Panc1 (cell line): Measurements from ENCODE around the gene SPATA7. TPM values are rescaled to one million over a fixed set of nuclear protein-coding genes. Genes with fewer than 3 reads are reported as not detected.

Experiments used
- ATAC-seq: fragments of 200-7000 bp; cut with Tn5 transposase; 2 replicates; pipeline ENCODE4 v1.9.1; 2020; ENCODE audit warnings: mild to moderate bottlenecking, moderate library complexity
- BruUV-seq: library from RNA; stranded (reverse); fragments of 400-500 nt; replicated peaks from 2 replicates; lab custom pipeline; 2021; lab: Mats Ljungman, UMichigan
- CTCF ChIA-PET: fragments of 300-600 bp; sonication (Branson Sonifier 250); formaldehyde crosslinking; loops from one replicate; lab custom pipeline; 2022; ENCODE audit warnings: antibody characterized with exemption; lab: Charles Lee
- POLR2A ChIA-PET: fragments of 300-600 bp; sonication (Branson Sonifier 250); formaldehyde crosslinking; loops from one replicate; lab custom pipeline; 2022; ENCODE audit warnings: antibody characterized with exemption; lab: Charles Lee
- DNase-seq: peaks from one replicate; pipeline ENCODE4 v3.0.0-alpha.2; 2010; ENCODE audit warnings: low read depth, low spot score
- H3K27ac ChIP-seq: 2 replicates; pipeline ENCODE4 v1.5.1; 2011; ENCODE audit warnings: mild to moderate bottlenecking, low read length, inconsistent platforms
- H3K27me3 ChIP-seq: fragments of 200-500 bp; sonication (Bioruptor generic); 2 replicates; pipeline ENCODE4 v1.6.0; 2014; ENCODE audit warnings: low read length, inconsistent platforms; ENCODE audit not compliant: control insufficient read depth, insufficient read depth
- H3K36me3 ChIP-seq: fragments of 200-500 bp; sonication (Bioruptor generic); 2 replicates; pipeline ENCODE4 v1.5.1; 2014; ENCODE audit warnings: inconsistent platforms, mild to moderate bottlenecking, low read length, moderate library complexity; ENCODE audit not compliant: control insufficient read depth, insufficient read depth
- H3K4me1 ChIP-seq: 2 replicates; pipeline ENCODE4 v1.5.1; 2011; ENCODE audit warnings: inconsistent platforms, mild to moderate bottlenecking, low read length, moderate library complexity; ENCODE audit not compliant: control insufficient read depth, insufficient read depth
- H3K4me3 ChIP-seq, 2 experiments: 2 replicates each; pipeline ENCODE4 v1.5.1; 2011 to 2012; ENCODE audit warnings: low read depth in 2 of 2, low read length in 2 of 2, mild to moderate bottlenecking in 2 of 2, inconsistent platforms in 1 of 2, moderate library complexity in 1 of 2
- H3K9me3 ChIP-seq: fragments of 200-500 bp; sonication (Bioruptor generic); 2 replicates; pipeline ENCODE4 v1.5.1; 2014; ENCODE audit warnings: low read depth, mild to moderate bottlenecking, inconsistent platforms, low read length, moderate library complexity; ENCODE audit not compliant: control insufficient read depth, insufficient read depth
- POLR2AphosphoS5 ChIP-seq: IDR thresholded peaks from 2 replicates; pipeline ENCODE4 v1.6.1; 2012; ENCODE audit warnings: mild to moderate bottlenecking, low read depth, low read length, moderate library complexity
- SIN3A ChIP-seq: IDR thresholded peaks from 2 replicates; pipeline ENCODE4 v1.6.1; 2012; ENCODE audit warnings: low read depth, mild to moderate bottlenecking, low read length, moderate library complexity, borderline replicate concordance; ENCODE audit not compliant: insufficient read depth
- TCF7L2 ChIP-seq: IDR thresholded peaks from 2 replicates; pipeline ENCODE4 v1.6.1; 2011; ENCODE audit warnings: mild to moderate bottlenecking, low read depth, low read length, inconsistent platforms
- in situ Hi-C: cut with HindIII; loops from 2 replicates; pipeline ENCODE4 v1.10.0; 2016; ENCODE audit warnings: low sequenced_read_pairs, low pct_unique_long_range_greater_than_20kb
- intact Hi-C: fragments of 100-400 bp; cut with micrococcal nuclease; formaldehyde crosslinking; loops from one replicate; pipeline ENCODE4 v1.10.0; 2022; ENCODE audit not compliant: unreplicated experiment
- total RNA-seq: library from RNA; stranded (reverse); gene quantifications from one replicate; pipeline ENCODE4 v1.2.1, GENCODE V29; 2021; ENCODE audit not compliant: unreplicated experiment
- TF ChIP-seq, protein P1 (sequence below): fragments of 450-650 bp; IDR thresholded peaks from 2 replicates; pipeline ENCODE4 v1.5.1; 2017; ENCODE audit warnings: mild to moderate bottlenecking
- TF ChIP-seq, protein P2 (sequence below), 2 experiments: IDR thresholded peaks; 2 replicates each; pipeline ENCODE4 v1.6.1; 2011 to 2012; ENCODE audit warnings: low read depth in 2 of 2, control low read depth in 1 of 2, low read length in 1 of 2, mild to moderate bottlenecking in 1 of 2, moderate library complexity in 1 of 2; ENCODE audit not compliant: insufficient read depth in 1 of 2

SPATA7 gene
- total RNA-seq, 1 experiment from 2014 or later: 4.0 TPM

DNA sequence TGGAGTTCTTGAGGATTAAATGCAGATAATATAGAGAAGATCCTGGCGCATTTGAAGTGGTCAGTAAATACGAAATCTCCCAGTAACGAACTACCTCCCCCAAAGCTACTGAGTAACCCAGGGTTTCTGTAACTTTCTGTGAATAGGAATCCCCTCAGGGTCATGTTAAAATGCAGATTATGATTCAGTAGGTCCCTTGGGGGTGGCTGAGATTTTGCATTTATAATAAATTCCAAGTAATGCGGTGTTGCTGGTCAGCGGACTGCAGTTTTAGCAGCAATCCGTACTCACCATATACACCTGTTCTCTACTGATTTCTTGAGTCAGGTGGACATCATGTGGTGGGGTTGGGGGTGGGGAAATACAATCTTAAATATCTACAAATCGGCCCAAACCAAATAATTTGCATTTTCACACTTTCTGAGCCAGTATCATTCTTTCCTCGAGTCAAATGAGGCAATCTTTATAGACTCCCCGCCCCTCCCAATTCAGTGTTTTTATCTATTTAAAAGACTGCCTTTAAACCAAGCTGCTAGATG is 868 bp downstream of the SPATA7 start:
- ChIA-PET CTCF (no interaction called here), POLR2A (no interaction called here)
- Histone ChIP-seq H3K36me3 (no peaks in the 10 kb centered on the region), H3K27ac (peak overlapping the region; percentile 67), H3K9me3 (no peaks in the 10 kb centered on the region), H3K4me3 (peak overlapping the region; percentile 87 to 94), H3K27me3 (no peaks in the 10 kb centered on the region), H3K4me1 (peaks cover 3% of the 10 kb centered on the region; the same call in 1 of the 2 replicates)
- DNase-seq: no peak
- in situ Hi-C loops: no loop called here
- no TSS peak for BruUV-seq
- intact Hi-C loops: no loop called here
- no peak for ATAC-seq
- no peak for TF ChIP-seq POLR2AphosphoS5
- TF ChIP-seq, protein P1, sequence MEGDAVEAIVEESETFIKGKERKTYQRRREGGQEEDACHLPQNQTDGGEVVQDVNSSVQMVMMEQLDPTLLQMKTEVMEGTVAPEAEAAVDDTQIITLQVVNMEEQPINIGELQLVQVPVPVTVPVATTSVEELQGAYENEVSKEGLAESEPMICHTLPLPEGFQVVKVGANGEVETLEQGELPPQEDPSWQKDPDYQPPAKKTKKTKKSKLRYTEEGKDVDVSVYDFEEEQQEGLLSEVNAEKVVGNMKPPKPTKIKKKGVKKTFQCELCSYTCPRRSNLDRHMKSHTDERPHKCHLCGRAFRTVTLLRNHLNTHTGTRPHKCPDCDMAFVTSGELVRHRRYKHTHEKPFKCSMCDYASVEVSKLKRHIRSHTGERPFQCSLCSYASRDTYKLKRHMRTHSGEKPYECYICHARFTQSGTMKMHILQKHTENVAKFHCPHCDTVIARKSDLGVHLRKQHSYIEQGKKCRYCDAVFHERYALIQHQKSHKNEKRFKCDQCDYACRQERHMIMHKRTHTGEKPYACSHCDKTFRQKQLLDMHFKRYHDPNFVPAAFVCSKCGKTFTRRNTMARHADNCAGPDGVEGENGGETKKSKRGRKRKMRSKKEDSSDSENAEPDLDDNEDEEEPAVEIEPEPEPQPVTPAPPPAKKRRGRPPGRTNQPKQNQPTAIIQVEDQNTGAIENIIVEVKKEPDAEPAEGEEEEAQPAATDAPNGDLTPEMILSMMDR: no peak
- no peak for TF ChIP-seq SIN3A
- TF ChIP-seq, protein P2, sequence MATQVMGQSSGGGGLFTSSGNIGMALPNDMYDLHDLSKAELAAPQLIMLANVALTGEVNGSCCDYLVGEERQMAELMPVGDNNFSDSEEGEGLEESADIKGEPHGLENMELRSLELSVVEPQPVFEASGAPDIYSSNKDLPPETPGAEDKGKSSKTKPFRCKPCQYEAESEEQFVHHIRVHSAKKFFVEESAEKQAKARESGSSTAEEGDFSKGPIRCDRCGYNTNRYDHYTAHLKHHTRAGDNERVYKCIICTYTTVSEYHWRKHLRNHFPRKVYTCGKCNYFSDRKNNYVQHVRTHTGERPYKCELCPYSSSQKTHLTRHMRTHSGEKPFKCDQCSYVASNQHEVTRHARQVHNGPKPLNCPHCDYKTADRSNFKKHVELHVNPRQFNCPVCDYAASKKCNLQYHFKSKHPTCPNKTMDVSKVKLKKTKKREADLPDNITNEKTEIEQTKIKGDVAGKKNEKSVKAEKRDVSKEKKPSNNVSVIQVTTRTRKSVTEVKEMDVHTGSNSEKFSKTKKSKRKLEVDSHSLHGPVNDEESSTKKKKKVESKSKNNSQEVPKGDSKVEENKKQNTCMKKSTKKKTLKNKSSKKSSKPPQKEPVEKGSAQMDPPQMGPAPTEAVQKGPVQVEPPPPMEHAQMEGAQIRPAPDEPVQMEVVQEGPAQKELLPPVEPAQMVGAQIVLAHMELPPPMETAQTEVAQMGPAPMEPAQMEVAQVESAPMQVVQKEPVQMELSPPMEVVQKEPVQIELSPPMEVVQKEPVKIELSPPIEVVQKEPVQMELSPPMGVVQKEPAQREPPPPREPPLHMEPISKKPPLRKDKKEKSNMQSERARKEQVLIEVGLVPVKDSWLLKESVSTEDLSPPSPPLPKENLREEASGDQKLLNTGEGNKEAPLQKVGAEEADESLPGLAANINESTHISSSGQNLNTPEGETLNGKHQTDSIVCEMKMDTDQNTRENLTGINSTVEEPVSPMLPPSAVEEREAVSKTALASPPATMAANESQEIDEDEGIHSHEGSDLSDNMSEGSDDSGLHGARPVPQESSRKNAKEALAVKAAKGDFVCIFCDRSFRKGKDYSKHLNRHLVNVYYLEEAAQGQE (IDR thresholded peaks at IDR 0.05; ENCODE audit: insufficient read depth in 1 of 2, low read depth in 2 of 2, low read length in 1 of 2): no peak
- no peak for TF ChIP-seq TCF7L2

DNA sequence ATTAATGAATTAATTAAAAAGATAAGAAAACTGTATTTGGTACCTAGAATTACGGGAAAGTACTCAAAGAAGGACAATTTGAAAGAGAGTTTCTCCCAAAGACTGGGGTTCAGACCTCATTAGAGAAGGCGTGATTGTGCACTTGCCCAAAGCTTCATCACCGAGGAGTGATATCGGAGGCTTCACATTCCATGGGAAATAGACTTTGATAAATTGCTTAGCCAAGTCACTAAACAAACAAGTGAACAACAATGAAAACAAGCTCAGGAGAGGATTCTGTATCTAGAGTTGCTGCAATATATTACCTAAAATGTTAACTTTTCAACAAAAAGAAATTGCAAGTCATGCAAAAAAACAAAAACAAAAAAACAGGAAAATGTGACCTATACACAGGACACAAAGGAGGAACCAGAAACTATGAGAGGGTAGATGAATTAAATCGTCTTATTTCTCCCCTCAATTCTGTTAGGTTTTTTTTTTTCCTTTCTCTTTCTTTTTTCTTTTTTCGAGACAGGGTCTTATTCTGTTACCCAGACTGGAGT is 3.4 kb downstream of the SPATA7 start:
- H3K36me3 ChIP-seq: no peaks in the 10 kb centered on the region; the same call in 1 of the 2 replicates
- DNase-seq: no peak
- no peak overlapping the region for H3K27ac ChIP-seq
- no peaks in the 10 kb centered on the region for H3K9me3 ChIP-seq
- ATAC-seq: no peak
- BruUV-seq: no TSS peak
- CTCF ChIA-PET: no interaction called here
- no peak overlapping the region for H3K4me3 ChIP-seq
- TF ChIP-seq, protein P1: no peak
- no peak for TF ChIP-seq TCF7L2
- TF ChIP-seq, protein P2 (IDR thresholded peaks at IDR 0.05; ENCODE audit: insufficient read depth in 1 of 2, low read depth in 2 of 2, low read length in 1 of 2): no peak
- TF ChIP-seq SIN3A: no peak
- no peak for TF ChIP-seq POLR2AphosphoS5
- intact Hi-C loops: no loop called here
- H3K27me3 ChIP-seq: no peaks in the 10 kb centered on the region
- H3K4me1 ChIP-seq: peaks cover 3% of the 10 kb centered on the region; the same call in 1 of the 2 replicates
- POLR2A ChIA-PET: no interaction called here
- in situ Hi-C loops: no loop called here
